Activated B cell treated with CpG ODN at 0.5 μM for 24 hours (primary cell): Measurements from ENCODE around the gene CRYBG3. TPM values are rescaled to one million over a fixed set of nuclear protein-coding genes. Genes with fewer than 3 reads are reported as not detected.
A peak's percentile ranks its signal among the peaks of the same experiment; 100 is the strongest.
"Not testable (repeated sequence)": the region's sequence is repeated elsewhere in the genome, so short reads cannot be mapped to it uniquely, and the experiment has no call there.

ENCODE experiments used
- ATAC-seq: fragments of 200-7000 bp; cut with Tn5 transposase; one replicate; pipeline ENCODE4 v1.10.0; 2021; ENCODE audit warnings: low read depth, mild to moderate bottlenecking, moderate library complexity
- CTCF ChIA-PET: fragments of 350-600 bp; sonication (Branson Sonifier 250); formaldehyde crosslinking; loops from one replicate; lab custom pipeline; 2021; ENCODE audit warnings: antibody characterized with exemption; lab: Charles Lee
- POLR2A ChIA-PET: fragments of 350-600 bp; sonication (Branson Sonifier 250); formaldehyde crosslinking; loops from one replicate; lab custom pipeline; 2021; ENCODE audit warnings: antibody characterized with exemption; lab: Charles Lee
- DNase-seq: peaks from one replicate; pipeline ENCODE4 v3.0.0; 2022
- H3K27ac Mint-ChIP-seq: one replicate; pipeline ENCODE4 v1.8.0; 2020; ENCODE audit warnings: mixed read lengths
- H3K27me3 Mint-ChIP-seq: one replicate; pipeline ENCODE4 v1.8.0; 2021; ENCODE audit warnings: mixed read lengths
- H3K36me3 Mint-ChIP-seq: one replicate; pipeline ENCODE4 v1.8.0; 2021; ENCODE audit warnings: low read depth, mixed read lengths
- H3K4me1 Mint-ChIP-seq: one replicate; pipeline ENCODE4 v1.8.0; 2021; ENCODE audit warnings: mixed read lengths
- H3K4me3 Mint-ChIP-seq: one replicate; pipeline ENCODE4 v1.8.0; 2020; ENCODE audit warnings: mild to moderate bottlenecking, mixed read lengths
- H3K9me3 Mint-ChIP-seq: one replicate; pipeline ENCODE4 v1.8.0; 2020; ENCODE audit warnings: mixed read lengths
- intact Hi-C: fragments of 100-400 bp; cut with micrococcal nuclease; formaldehyde crosslinking; loops from one replicate; pipeline ENCODE4 v1.15.1; 2024
- total RNA-seq: library from RNA; stranded (reverse); gene quantifications from 2 replicates; pipeline ENCODE4 v1.2.3, GENCODE V29; 2022
- TF ChIP-seq, protein P1 (sequence below): fragments of 200-600 bp; IDR thresholded peaks from one replicate; pipeline ENCODE4 v1.8.0; 2022; ENCODE audit warnings: antibody characterized with exemption, mild to moderate bottlenecking

Gene CRYBG3
- total RNA-seq, 1 donor from 2014 or later, result 1.5 TPM

DNA sequence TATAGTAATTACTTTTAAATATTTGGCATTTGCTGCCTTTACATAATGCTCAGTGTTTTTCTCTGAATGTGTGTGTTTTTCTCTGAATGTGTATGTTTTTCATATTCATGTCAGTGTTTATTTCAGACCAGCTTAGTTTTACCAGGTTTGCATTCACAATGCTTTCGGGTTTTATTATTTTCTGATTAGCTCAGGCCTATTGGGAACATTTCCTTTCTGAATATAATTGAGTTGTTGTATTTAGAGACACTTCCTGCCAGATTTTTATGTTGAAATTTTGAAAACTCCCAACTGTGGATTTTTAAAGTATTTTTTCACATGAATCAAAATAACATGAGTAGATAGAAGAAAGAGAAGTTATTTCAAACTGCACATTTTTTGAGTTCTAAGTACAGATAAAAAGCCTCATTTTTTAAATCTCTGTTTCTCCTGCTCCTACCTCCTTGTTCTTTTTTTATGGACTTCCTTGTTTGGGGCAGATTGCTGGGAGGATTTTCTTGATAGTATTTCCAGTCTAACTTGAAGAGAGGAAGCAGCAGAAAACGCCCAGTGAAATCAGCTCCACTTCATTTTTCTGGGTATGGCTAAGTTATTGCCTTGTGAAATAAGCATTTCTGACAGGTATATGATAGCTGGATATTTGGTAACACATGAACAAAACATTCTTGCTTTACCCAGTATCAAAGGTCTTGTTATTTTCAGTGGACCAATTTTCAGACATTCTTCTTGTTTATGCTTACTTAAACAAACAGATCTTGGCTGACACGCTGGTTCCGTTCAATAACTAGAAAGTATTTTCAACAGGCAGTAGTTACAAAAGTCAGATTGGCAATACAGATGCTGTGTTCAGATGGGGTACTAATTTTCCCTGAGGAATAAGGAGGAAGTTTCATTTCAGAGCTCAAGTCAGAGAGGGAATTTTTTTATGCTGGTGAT is 79.8 kb downstream of the CRYBG3 start:
- ChIA-PET POLR2A (no interaction called here), CTCF (no interaction called here)
- H3K4me1 Mint-ChIP-seq, result no peaks in the 10 kb centered on the region
- ATAC-seq, result no peak
- DNase-seq, result no peak
- H3K27ac Mint-ChIP-seq, result no peak overlapping the region
- no peaks in the 10 kb centered on the region for H3K36me3 Mint-ChIP-seq
- TF ChIP-seq, protein P1, sequence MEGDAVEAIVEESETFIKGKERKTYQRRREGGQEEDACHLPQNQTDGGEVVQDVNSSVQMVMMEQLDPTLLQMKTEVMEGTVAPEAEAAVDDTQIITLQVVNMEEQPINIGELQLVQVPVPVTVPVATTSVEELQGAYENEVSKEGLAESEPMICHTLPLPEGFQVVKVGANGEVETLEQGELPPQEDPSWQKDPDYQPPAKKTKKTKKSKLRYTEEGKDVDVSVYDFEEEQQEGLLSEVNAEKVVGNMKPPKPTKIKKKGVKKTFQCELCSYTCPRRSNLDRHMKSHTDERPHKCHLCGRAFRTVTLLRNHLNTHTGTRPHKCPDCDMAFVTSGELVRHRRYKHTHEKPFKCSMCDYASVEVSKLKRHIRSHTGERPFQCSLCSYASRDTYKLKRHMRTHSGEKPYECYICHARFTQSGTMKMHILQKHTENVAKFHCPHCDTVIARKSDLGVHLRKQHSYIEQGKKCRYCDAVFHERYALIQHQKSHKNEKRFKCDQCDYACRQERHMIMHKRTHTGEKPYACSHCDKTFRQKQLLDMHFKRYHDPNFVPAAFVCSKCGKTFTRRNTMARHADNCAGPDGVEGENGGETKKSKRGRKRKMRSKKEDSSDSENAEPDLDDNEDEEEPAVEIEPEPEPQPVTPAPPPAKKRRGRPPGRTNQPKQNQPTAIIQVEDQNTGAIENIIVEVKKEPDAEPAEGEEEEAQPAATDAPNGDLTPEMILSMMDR, result no peak
- intact Hi-C loops, result no loop called here
- H3K9me3 Mint-ChIP-seq, result no peaks in the 10 kb centered on the region
- H3K4me3 Mint-ChIP-seq, result no peak overlapping the region
- no peaks in the 10 kb centered on the region for H3K27me3 Mint-ChIP-seq

DNA sequence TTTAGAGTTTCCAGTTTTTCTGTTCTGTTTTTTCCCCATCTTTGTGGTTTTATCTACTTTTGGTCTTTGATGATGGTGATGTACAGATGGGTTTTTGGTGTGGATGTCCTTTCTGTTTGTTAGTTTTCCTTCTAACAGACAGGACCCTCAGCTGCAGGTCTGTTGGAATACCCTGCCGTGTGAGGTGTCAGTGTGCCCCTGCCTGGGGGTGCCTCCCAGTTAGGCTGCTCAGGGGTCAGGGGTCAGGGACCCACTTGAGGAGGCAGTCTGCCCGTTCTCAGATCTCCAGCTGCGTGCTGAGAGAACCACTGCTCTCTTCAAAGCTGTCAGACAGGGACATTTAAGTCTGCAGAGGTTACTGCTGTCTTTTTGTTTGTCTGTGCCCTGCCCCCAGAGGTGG is 88.0 kb downstream of the CRYBG3 start:
- H3K9me3 Mint-ChIP-seq, H3K27me3 Mint-ChIP-seq, DNase-seq, H3K36me3 Mint-ChIP-seq, H3K27ac Mint-ChIP-seq, H3K4me1 Mint-ChIP-seq, CTCF ChIA-PET, intact Hi-C loops, ATAC-seq, POLR2A ChIA-PET, H3K4me3 Mint-ChIP-seq: not testable (repeated sequence)

DNA sequence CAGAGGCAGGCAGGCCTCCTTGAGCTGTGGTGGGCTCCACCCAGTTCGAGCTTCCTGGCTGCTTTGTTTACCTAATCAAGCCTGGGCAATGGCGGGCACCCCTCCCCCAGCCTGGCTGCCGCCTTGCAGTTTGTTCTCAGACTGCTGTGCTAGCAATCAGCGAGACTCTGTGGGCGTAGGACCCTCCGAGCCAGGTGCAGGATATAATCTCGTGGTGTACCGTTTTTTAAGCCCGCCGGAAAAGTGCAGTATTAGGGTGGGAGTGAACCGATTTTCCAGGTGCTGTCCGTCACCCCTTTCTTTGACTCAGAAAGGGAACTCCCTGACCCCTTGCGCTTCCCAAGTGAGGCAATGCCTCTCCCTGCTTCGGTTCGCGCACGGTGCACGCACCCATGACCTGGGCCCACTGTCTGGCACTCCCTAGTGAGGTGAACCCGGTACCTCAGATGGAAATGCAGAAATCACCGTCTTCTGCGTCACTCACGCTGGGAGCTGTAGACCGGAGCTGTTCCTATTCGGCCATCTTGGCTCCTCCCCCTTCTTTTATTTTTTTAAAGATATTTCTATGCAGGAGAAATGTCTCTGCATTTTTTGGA is 88.5 kb downstream of the CRYBG3 start:
- H3K9me3 Mint-ChIP-seq, H3K36me3 Mint-ChIP-seq, ATAC-seq, POLR2A ChIA-PET, DNase-seq, intact Hi-C loops, CTCF ChIA-PET, H3K27ac Mint-ChIP-seq, H3K27me3 Mint-ChIP-seq, H3K4me1 Mint-ChIP-seq: not testable (repeated sequence)
- H3K4me3 Mint-ChIP-seq, result peak overlapping the region; percentile 32

DNA sequence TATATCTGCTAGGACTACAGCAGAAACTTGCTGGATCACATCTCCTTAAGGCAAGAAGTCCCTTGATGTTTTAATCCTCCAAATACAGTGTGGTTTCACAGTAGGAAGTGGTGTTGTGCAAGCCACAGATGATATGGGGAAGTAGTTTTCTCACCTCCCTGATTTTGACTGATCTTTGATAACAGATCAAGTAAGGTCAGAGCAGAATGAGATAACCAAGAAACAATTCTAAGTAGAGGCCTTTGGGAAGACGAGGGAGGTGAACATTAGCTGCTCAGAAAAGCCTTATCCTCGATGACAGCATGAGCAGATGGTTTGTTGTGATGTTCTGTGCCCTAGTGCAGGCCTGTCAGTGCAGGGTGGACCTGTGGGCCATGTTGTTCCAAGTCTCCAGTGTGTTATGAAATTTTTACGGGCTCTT is 89.1 kb downstream of the CRYBG3 start:
- ChIA-PET POLR2A (no interaction called here), CTCF (no interaction called here)
- DNase-seq (no peak), ATAC-seq (no peak)
- H3K4me3 Mint-ChIP-seq, result no peak overlapping the region
- H3K27ac Mint-ChIP-seq, result no peak overlapping the region
- intact Hi-C loops, result no loop called here
- H3K36me3 Mint-ChIP-seq, result no peaks in the 10 kb centered on the region
- TF ChIP-seq, protein P1, result no peak
- peaks cover 8% of the 10 kb centered on the region for H3K4me1 Mint-ChIP-seq
- no peaks in the 10 kb centered on the region for H3K27me3 Mint-ChIP-seq
- H3K9me3 Mint-ChIP-seq, result no peaks in the 10 kb centered on the region

DNA sequence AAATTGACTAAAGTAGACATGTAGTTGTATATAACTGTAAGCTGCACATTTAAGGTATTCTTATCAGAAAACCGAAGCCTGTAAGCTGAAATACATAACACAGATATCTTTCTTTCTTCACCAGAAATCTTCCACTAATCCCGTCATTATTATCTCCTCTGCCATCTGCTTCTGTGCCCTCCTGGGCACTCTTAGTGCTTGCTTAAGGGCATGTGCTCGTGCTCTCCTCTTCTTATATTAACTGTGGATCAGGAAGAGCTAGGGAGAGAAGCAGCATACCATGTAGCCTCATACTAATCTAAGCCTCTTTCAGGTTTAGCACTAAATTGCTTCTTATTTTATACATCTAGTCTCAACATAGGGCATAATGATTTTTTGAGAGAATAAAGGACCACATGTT is 89.6 kb downstream of the CRYBG3 start:
- no peaks in the 10 kb centered on the region for H3K9me3 Mint-ChIP-seq
- CTCF ChIA-PET, result no interaction called here
- intact Hi-C loops, result no loop called here
- H3K27me3 Mint-ChIP-seq, result no peaks in the 10 kb centered on the region
- no peak for ATAC-seq
- no peak overlapping the region for H3K27ac Mint-ChIP-seq
- no peak overlapping the region for H3K4me3 Mint-ChIP-seq
- TF ChIP-seq, protein P1, result no peak
- H3K36me3 Mint-ChIP-seq, result no peaks in the 10 kb centered on the region
- POLR2A ChIA-PET, result no interaction called here
- H3K4me1 Mint-ChIP-seq, result peaks cover 8% of the 10 kb centered on the region
- DNase-seq, result no peak

DNA sequence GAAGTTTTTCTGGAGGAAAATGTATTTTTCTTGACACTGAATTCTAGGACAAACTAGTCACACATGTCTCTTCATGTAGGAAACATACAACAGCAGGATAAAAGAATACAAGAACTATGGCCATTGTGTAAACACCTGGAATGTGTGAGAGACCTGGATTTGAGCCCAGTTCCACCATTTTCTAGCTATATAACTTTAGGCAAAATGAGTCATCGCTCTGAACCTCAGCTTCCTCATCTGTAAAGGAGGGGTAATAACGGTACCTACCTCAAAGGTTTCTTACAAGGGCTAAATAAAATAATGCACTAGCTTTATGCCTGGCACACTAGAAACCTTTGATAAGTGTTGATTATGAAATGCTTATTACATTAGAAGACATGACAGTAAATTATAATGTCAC is 92.6 kb downstream of the CRYBG3 start:
- intact Hi-C loops, result no loop called here
- H3K27me3 Mint-ChIP-seq, result no peaks in the 10 kb centered on the region
- ATAC-seq (no peak), DNase-seq (no peak)
- H3K36me3 Mint-ChIP-seq, result peaks cover 3% of the 10 kb centered on the region
- POLR2A ChIA-PET, result no interaction called here
- no peak overlapping the region for H3K4me3 Mint-ChIP-seq
- no peak overlapping the region for H3K27ac Mint-ChIP-seq
- TF ChIP-seq, protein P1, result no peak
- H3K9me3 Mint-ChIP-seq, result no peaks in the 10 kb centered on the region
- CTCF ChIA-PET, result no interaction called here
- H3K4me1 Mint-ChIP-seq, result peaks cover 8% of the 10 kb centered on the region
